OCI-LY1 (cell line): ENCODE data around the gene MEFV.

Experiments
- EZH2 ChIP-seq: fragments of 200-600 bp; sonication (generic), shearing (Covaris generic); IDR thresholded peaks from 2 replicates; pipeline ENCODE4 v1.8.0; 2017; ENCODE audit warnings: borderline replicate concordance, mixed run types, mild to moderate bottlenecking, antibody characterized with exemption, low read length, moderate library complexity, mixed read lengths
- TF ChIP-seq, protein P1 (sequence below): fragments of 200-600 bp; sonication (generic), shearing (Covaris generic); IDR thresholded peaks from 2 replicates; pipeline ENCODE4 v1.5.1; 2017; ENCODE audit warnings: mild to moderate bottlenecking, antibody characterized with exemption, low read length, moderate library complexity, mixed read lengths

- no peak for TF ChIP-seq EZH2
- TF ChIP-seq, protein P1, sequence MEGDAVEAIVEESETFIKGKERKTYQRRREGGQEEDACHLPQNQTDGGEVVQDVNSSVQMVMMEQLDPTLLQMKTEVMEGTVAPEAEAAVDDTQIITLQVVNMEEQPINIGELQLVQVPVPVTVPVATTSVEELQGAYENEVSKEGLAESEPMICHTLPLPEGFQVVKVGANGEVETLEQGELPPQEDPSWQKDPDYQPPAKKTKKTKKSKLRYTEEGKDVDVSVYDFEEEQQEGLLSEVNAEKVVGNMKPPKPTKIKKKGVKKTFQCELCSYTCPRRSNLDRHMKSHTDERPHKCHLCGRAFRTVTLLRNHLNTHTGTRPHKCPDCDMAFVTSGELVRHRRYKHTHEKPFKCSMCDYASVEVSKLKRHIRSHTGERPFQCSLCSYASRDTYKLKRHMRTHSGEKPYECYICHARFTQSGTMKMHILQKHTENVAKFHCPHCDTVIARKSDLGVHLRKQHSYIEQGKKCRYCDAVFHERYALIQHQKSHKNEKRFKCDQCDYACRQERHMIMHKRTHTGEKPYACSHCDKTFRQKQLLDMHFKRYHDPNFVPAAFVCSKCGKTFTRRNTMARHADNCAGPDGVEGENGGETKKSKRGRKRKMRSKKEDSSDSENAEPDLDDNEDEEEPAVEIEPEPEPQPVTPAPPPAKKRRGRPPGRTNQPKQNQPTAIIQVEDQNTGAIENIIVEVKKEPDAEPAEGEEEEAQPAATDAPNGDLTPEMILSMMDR = no peak
These were observed 28.7 kb upstream of the MEFV start for GRCh38 chr16:3285131-3285530.
